HG02938 (cell line): Measurements from ENCODE around the gene FHOD3.

Experiments
- ATAC-seq: cut with Tn5 transposase; IDR thresholded peaks from one replicate; pipeline ENCODE4 v1.9.1; 2021; ENCODE audit warnings: mild to moderate bottlenecking, moderate library complexity; ENCODE audit not compliant: unreplicated experiment

The FHOD3 gene

DNA sequence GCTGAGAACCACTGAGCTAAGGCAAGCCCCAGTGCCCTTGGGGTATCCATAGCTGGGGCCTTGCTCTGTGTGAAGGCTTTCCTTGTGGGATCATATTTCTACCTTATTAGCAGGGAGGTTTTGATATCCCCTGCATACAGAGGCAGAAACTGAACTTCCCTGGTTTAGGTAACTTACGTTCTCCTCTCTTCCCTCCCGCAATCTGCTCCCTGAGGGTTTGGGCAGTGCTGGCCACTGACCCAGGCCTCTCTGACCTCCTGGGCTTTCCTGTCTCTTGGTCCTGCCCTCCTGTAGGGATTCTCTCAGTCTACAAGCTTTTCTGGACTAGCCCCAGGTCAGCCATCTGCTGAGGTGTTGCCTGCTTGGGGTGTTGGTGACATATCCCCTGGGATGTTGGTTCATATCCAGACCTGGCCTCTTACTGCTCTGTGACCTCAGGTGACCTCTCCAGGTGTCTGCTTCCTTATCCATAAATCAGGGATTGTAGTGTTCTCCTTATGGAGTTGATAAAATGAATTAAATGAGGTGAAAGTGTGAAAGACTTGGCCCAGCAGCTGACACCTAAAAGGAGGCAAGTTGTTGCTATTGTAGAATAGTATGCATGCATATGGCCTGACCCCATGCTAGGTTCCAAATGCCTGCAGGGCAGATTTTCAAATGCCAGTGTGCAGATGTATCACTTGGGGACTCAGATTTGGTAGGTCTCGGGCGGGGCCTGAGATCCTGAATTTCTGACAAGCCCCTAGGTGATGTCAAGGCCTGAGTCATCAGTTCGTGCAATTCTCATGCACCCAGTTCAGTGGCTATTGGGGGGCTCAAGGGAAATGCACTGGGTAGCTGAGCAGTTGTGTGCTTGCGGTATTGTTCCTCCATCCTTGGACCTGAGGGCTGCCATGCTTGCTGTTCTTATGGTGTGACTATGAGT lies 106.6 kb downstream of the FHOD3 start:
- ATAC-seq = no peak

GRCh38 chr18:36405611-36406010 lies 108.1 kb downstream of the FHOD3 start:
- ATAC-seq = no peak

DNA sequence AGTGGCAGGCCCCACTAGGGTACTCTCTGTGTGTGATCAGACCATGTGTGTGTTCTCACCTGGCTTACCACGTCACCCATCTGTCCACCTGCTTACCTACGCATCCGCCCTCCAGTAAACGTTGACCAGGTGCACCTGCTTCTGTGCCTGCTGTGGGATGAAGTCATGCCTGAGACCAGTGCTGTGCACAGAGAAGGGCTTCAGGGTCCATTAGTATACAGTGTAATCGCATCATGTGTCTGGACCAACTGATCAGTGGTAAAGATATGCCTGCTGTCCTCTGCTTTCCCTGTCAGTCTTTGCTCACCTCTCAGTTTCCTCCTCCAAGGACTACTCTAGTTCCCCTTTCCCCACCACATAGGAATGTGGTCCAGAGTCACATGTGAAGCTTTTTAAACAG lies 109.3 kb downstream of the FHOD3 start:
- ATAC-seq = no peak

- no peak for ATAC-seq
Measured at GRCh38 chr18:36408606-36409005, 111.1 kb downstream of the FHOD3 start.

- no peak for ATAC-seq
Measured at GRCh38 chr18:36409779-36410178, 112.3 kb downstream of the FHOD3 start.

GRCh38 chr18:36410346-36410745 lies 112.8 kb downstream of the FHOD3 start:
- no peak for ATAC-seq

DNA sequence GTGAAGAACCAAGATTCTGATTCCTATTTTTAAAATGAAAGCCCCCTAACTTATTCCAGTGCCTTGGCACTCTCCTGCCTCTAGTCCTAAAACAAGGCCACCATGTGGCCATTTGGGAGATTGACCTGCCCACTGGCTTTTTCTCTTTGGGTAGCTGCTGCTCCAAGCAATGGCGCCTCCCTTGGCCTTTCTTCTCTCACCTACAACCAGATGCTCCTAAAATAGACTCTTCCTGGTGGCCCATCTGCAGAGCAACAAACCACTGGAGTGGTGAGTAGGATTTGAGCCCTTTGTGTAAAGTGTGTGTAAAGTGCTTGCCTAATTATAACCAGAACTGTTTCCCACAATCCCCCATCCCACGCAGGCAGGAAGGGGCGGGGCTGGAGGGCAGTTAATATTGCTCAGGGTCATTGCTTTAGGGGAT lies 114.2 kb downstream of the FHOD3 start:
- no peak for ATAC-seq

- ATAC-seq = no peak
Measured at GRCh38 chr18:36412778-36413177, 115.3 kb downstream of the FHOD3 start.

DNA sequence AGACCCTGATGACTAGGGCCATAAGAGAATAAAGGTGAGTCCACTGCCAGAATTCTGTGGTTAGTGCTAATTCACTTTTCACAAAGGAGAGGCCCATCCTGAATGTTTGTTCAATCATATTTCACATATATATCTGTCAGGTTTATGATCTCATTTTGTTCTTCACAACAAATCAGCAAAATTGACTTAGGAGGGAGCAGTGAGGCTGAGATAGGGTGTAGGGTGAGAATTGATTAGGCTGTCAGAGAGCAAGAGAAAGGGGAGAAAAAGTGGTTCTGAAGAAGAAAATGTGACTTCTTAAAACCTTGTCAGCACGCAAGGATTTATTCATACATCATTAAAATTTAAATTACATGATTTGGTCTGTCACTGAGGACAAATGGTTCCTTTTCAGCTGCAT lies 117.7 kb downstream of the FHOD3 start:
- no peak for ATAC-seq

- no peak for ATAC-seq
Measured at GRCh38 chr18:36415625-36416024, 118.1 kb downstream of the FHOD3 start.

DNA sequence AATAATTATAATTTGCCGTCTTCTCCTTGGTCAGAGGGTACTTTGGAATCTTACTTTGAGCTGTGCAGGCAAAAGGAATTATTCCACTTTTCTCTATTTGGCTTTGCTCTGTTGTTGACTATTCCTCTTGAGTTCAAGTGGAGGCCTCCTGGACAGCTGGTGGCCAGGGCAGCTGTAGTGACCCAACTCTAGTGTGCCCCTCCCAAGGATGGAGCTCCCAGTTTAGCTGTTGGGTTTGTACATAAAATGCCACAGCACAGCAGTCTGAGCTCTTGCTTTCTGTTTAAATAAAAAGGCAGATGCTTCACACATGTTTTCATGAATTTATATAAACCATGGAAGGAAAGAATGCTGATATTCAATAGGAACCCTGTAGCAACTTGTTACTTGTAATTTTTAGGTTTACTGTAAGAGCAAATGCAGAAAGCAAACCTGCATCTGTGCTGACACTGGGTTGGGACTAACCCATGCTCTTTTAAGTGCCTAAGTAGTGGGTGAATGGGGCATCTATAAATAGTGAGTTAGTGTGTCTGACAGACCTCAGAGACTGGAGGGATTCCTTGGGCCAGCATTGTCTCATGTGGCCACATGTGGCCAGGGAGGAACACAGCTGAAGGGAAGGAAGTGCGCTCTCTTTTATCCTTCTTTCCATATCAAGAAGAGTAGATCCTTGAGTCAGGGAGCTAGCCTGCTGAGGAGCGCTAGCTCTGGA lies 121.8 kb downstream of the FHOD3 start:
- no peak for ATAC-seq

DNA sequence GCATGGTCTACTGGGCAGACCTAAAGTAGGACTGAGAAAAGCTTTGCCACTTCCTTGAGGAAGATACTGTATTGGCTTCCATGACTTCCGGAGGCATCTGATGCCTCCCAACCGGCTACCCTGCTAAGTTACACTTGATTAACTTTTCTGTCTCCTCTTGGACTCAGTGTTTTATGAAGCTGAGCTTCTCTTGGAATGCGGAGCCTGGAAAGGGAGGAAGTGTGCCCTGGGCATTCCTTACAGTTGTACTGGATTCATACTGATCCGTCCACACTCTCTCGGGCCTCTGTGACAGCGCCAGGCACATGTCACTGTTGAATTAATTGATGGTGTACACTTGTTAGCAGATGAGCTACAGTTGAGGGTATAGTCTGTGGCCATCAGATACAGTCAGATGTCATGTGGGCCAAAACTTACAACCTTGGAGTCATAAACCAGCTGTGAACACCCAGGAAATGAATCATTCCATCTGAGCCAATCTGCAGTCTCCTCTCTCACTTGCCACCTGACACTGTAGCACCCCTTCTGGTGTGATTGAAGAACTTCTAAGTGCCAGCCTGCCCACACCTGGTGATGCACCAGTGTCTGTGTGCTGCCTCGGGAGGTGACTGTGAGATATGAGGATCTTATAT lies 122.5 kb downstream of the FHOD3 start:
- peak; percentile 82 for ATAC-seq

DNA sequence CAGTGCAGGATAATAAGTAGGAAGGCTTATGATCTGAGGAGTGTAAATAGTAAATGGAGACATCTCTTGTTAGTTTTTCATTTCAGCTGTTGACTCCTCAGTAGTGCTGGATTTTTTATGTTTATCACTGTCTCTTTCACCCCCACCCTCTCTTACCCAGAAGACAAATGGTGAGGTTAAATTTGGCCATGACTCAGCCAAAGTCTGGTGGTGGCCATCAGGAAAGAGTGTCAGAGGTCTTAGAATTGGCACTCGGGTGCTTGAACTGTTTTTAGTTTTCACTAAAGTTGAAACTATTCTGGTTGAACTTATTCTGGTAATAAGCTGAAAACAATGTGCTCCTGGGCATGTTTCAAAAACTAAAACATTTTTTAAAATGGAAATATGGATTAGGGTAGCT lies 123.3 kb downstream of the FHOD3 start:
- ATAC-seq = no peak

DNA sequence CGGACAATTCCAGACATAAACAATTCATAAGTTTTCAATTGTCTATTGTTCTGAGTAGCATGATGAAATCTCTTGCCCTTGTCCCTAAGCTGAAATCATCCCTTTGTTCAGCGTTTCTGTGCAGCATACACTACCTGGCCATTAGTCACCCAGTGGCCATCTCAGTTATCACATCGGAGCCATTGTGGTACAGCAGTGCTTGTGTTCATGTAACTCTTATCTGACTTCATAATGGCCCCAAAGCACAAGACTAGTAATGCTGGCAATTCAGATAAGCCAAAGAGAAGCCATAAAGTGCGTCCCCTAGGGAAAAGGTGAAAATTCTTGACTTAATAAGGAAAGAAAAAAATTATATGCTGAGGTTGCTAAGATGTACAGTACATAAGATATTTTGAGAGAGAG lies 127.2 kb downstream of the FHOD3 start:
- no peak for ATAC-seq

DNA sequence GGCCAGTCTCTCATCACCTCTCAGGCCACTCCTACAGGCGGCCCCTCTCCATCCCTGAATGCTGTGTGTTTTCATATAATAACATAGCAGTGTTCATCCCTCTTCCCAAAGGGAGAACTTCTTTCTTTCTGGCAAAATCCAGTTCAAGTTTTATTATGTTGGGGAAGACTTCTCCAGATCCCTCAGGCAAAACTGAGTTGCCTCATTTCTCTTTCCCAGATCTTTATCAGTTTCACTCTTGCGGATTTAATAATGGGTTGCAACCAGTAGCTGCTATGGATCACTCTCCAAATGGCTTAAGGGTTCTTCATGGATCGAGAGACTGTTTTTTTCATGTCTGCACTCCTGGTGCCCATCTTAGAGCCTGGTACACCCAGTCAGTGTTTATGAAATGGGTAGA lies 129.9 kb downstream of the FHOD3 start:
- ATAC-seq = no peak

GRCh38 chr18:36427831-36428230 lies 130.3 kb downstream of the FHOD3 start:
- ATAC-seq = no peak

GRCh38 chr18:36428431-36429029 lies 131.0 kb downstream of the FHOD3 start:
- no peak for ATAC-seq

DNA sequence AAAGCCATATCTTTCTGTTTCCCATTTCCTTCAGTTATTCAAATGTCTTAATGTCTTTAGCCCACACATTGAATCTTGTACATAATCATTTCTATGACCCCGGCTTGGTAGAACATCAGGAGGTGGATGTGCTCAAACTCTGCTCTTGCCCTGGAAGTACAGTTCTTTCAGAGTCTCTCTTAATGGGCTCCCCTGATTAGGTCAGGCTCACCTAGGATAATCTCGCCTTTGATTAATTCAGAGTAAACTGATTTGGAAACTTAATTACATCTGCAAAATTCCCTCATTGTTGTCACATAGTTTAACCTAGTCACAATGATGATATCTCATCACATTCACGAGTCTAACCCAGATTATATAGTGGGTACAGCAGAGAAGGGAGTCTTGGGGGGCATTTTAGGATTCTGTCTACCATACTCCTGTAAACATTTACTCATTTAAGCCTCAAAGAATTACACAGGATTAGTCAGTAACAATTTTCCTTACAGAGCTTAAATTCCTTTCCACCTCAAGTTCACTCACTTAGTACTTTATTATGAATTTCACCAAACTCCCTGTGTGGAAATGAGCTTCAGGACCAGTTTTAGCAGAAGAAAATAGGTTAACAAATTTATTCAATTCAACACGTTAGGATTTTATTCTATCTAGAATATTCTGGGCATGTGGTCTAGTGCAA lies 135.5 kb downstream of the FHOD3 start:
- no peak for ATAC-seq

GRCh38 chr18:36436387-36436786 lies 138.9 kb downstream of the FHOD3 start:
- ATAC-seq = no peak

DNA sequence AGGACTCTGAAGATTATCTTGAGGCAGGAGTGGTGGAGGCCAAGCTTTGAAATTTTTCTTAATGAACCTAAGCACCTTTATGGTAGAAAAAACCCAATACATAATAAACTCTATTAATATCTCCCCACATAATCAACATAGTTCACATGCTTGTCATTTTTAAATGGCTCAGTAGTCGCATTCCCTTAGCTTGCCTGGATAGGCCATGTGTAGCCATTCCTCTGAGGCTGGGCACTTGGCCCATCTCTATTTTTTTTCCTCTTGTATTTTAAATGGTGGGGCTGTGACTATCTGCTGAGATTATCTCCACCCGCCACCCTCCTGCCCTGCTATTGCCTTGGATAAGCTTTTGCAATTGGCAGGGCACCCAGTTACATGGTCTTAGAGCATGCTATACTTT lies 143.1 kb downstream of the FHOD3 start:
- ATAC-seq = no peak
